ENCODE data around the gene PIRT.

GRCh38 chr17:10814075-10814474 lies 23.8 kb downstream of the PIRT start:
- TF ChIP-seq CTCF (conservative IDR thresholded peaks at IDR 0.05; ENCODE audit: low read length) = no peak
- TF ChIP-seq EZH2phosphoT487 (IDR thresholded peaks at IDR 0.05; ENCODE audit: borderline replicate concordance) = no peak

Measured in Loucy (cell line).